Sigmoid colon (tissue), 7 donors: Measurements from ENCODE around the gene PMFBP1. TPM values are rescaled to one million over a fixed set of nuclear protein-coding genes. Genes with fewer than 3 reads are reported as not detected.

Experiments used
- DNase-seq: peaks from one replicate; pipeline ENCODE4 v3.0.0-alpha.2; 2019
- H3K27ac ChIP-seq, 4 donors: fragments of 200-600 bp; sonication (generic); one replicate each; pipeline ENCODE4 v1.5.1; 2016 to 2019; ENCODE audit warnings: mild to moderate bottlenecking in 1 of 4
- H3K27me3 ChIP-seq, 3 donors: fragments of 200-600 bp; sonication (generic); one replicate each; pipeline ENCODE4 v1.5.1; 2019; ENCODE audit warnings: mild to moderate bottlenecking in 1 of 3
- H3K36me3 ChIP-seq, 4 donors: fragments of 200-600 bp; sonication (generic); one replicate each; pipeline ENCODE4 v1.5.1; 2016 to 2019
- H3K4me1 ChIP-seq, 4 donors: fragments of 200-600 bp; sonication (generic); one replicate each; pipeline ENCODE4 v1.5.1; 2017 to 2019
- H3K4me3 ChIP-seq, 4 donors: fragments of 200-600 bp; sonication (generic); one replicate each; pipeline ENCODE4 v1.5.1; 2017 to 2019; ENCODE audit warnings: mild to moderate bottlenecking in 2 of 4, moderate library complexity in 1 of 4
- H3K9me3 ChIP-seq, 4 donors: fragments of 200-600 bp in 3 of 4; sonication (generic) in 3 of 4; one replicate each; pipeline versions ENCODE4 v1.5.1 to v1.6.1; 2013 to 2019
- CTCF ChIP-seq, 4 experiments: fragments of 450-650 bp in 3 of 4; fragments of 200-600 bp in 1 of 4; IDR thresholded peaks; one replicate each; pipeline ENCODE4 v1.5.1; 2016 to 2019; ENCODE audit warnings: antibody characterized with exemption in 4 of 4, mild to moderate bottlenecking in 3 of 4, moderate library complexity in 2 of 4
- EP300 ChIP-seq, 4 donors: sonication (generic); formaldehyde crosslinking; IDR thresholded peaks; one replicate each; pipeline ENCODE4 v1.6.1; 2017; ENCODE audit warnings: antibody characterized with exemption in 4 of 4
- POLR2A ChIP-seq, 2 donors: fragments of 450-650 bp; IDR thresholded peaks; one replicate each; pipeline ENCODE4 v1.6.1; 2016; ENCODE audit warnings: antibody characterized with exemption in 2 of 2, mild to moderate bottlenecking in 2 of 2, moderate library complexity in 2 of 2
- POLR2AphosphoS5 ChIP-seq, 4 donors: sonication (generic); formaldehyde crosslinking; IDR thresholded peaks; one replicate each; pipeline ENCODE4 v1.6.1; 2017; ENCODE audit warnings: antibody characterized with exemption in 4 of 4
- WGBS, 2 donors: extraction: QIAGEN DNeasy Blood & Tissue Kit; methylation state at CpG; one replicate each; pipeline ENCODE4 v1.1.7; 2013; 5-methylcytosine and 5-hydroxymethylcytosine counted together
- intact Hi-C: fragments of 100-400 bp; cut with DNase I; formaldehyde crosslinking; loops from one replicate; pipeline ENCODE4 v1.15.1; 2023
- polyA plus RNA-seq, 3 donors: library from polyadenylated mRNA; stranded (reverse); fragments of 200-250 nt; gene quantifications; one replicate each; pipeline ENCODE4 v1.2.3, GENCODE V29; 2013
- total RNA-seq, 4 donors: library from RNA; depleted of rRNA; stranded (reverse); fragments of >200 nt; gene quantifications; one replicate each; pipeline ENCODE4 v1.1.0, GENCODE V29; 2016
- donor health status: healthy with polysubstance abuse.
- donor health status: Bipolar disorder and iron deficiency.
- donor health status: healthy.

The PMFBP1 gene
- total and polyA plus RNA-seq, 7 donors: 0.33 to 2.5 (median 0.82) TPM; not detected in 3

DNA sequence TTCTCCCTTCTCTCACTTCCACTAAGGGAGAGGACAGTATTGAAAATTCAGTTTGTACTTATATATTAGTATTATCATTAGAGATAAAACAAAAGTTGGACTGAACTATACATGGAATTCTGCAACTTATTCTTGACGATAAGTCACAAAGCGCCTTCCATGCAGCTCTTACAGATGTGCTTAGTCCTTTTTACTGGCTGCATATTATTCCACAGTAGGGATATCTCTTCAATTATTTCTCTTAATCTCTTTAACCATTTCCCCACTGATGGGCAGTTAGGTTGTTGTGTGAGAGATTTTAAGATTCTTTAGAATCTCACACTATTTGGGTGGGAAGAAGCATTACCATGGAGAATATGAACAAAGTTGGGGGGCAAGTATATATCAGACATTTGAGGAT is 32.0 kb downstream of the PMFBP1 start:
- Histone ChIP-seq H3K4me1 (no peaks in the 10 kb centered on the region), H3K4me3 (no peak overlapping the region), H3K27me3 (no peaks in the 10 kb centered on the region), H3K9me3 (no peaks in the 10 kb centered on the region), H3K27ac (no peak overlapping the region), H3K36me3 (no peaks in the 10 kb centered on the region)
- 98% methylated on average over 2 of the region's 2 CpGs for WGBS, 2 donors
- DNase-seq: no peak
- intact Hi-C loops: no loop called here
- TF ChIP-seq CTCF (IDR thresholded peaks at IDR 0.05): no peak
- no peak for TF ChIP-seq EP300 (IDR thresholded peaks at IDR 0.05)
- TF ChIP-seq POLR2A (IDR thresholded peaks at IDR 0.05): no peak
- no peak for TF ChIP-seq POLR2AphosphoS5 (IDR thresholded peaks at IDR 0.05)

GRCh38 chr16:72138064-72138572 is 33.8 kb downstream of the PMFBP1 start:
- Histone ChIP-seq H3K27ac (no peak overlapping the region), H3K4me1 (no peaks in the 10 kb centered on the region), H3K36me3 (no peaks in the 10 kb centered on the region), H3K4me3 (no peak overlapping the region), H3K9me3 (no peaks in the 10 kb centered on the region), H3K27me3 (no peaks in the 10 kb centered on the region)
- TF ChIP-seq POLR2A (IDR thresholded peaks at IDR 0.05): no peak
- no peak for TF ChIP-seq EP300 (IDR thresholded peaks at IDR 0.05)
- no peak for TF ChIP-seq CTCF (IDR thresholded peaks at IDR 0.05)
- TF ChIP-seq POLR2AphosphoS5 (IDR thresholded peaks at IDR 0.05): no peak
- WGBS, 2 donors: 93 to 94% methylated on average over 4 of the region's 4 CpGs
- DNase-seq: no peak
- intact Hi-C loops: no loop called here

DNA sequence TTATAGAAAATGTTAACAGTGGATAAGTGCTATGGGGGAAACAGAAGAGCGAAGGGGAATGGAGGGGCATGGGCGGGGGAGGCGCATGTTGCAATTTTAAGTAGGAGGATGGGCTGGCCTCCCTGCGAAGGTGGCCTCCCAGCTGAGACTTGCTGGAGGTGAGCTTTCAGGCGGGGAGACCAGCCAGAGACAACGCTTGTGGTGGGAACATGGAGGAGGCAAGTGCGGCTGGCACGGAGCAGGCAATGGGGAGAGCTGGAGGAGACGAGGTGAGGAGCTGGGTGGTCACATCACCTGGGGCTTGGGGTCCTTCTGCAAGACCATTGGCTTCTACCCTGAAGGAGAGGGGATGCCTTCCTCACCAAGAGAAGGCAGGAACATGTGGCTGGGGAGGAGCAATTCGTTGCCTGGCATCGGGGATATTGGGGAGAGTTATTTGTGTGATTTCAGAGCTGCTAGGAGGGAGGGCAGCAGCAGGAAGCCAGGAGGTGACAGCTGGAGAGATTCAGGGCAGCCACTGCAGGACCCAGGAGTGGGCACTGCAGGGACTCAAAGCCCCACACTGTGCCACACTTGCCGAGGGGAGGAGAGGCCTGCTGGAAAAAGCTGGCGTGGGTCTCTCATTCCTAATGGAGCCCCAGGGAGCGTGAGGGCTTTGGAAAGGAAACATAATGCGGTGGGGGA is 34.4 kb downstream of the PMFBP1 start:
- TF ChIP-seq EP300 (IDR thresholded peaks at IDR 0.05) (no peak), CTCF (IDR thresholded peaks at IDR 0.05) (no peak), POLR2A (IDR thresholded peaks at IDR 0.05) (no peak), POLR2AphosphoS5 (IDR thresholded peaks at IDR 0.05) (no peak)
- H3K4me3 ChIP-seq: no peak overlapping the region
- 90 to 92% methylated on average over 15 of the region's 15 CpGs for WGBS, 2 donors
- H3K4me1 ChIP-seq: no peaks in the 10 kb centered on the region
- intact Hi-C loops: no loop called here
- H3K9me3 ChIP-seq: no peaks in the 10 kb centered on the region
- no peaks in the 10 kb centered on the region for H3K27me3 ChIP-seq
- H3K36me3 ChIP-seq: no peaks in the 10 kb centered on the region
- no peak overlapping the region for H3K27ac ChIP-seq
- no peak for DNase-seq

- no peak overlapping the region for H3K4me3 ChIP-seq
- H3K36me3 ChIP-seq: no peaks in the 10 kb centered on the region
- H3K4me1 ChIP-seq: no peaks in the 10 kb centered on the region
- no peaks in the 10 kb centered on the region for H3K9me3 ChIP-seq
- H3K27ac ChIP-seq: no peak overlapping the region
- intact Hi-C loops: no loop called here
- no peaks in the 10 kb centered on the region for H3K27me3 ChIP-seq
- DNase-seq: no peak
- TF ChIP-seq POLR2AphosphoS5 (IDR thresholded peaks at IDR 0.05): no peak
- TF ChIP-seq POLR2A (IDR thresholded peaks at IDR 0.05): no peak
- no peak for TF ChIP-seq CTCF (IDR thresholded peaks at IDR 0.05)
- no peak for TF ChIP-seq EP300 (IDR thresholded peaks at IDR 0.05)
- 97 to 98% methylated on average over 2 of the region's 2 CpGs for WGBS, 2 donors
Observed at GRCh38 chr16:72134507-72134906, 37.4 kb downstream of the PMFBP1 start.

DNA sequence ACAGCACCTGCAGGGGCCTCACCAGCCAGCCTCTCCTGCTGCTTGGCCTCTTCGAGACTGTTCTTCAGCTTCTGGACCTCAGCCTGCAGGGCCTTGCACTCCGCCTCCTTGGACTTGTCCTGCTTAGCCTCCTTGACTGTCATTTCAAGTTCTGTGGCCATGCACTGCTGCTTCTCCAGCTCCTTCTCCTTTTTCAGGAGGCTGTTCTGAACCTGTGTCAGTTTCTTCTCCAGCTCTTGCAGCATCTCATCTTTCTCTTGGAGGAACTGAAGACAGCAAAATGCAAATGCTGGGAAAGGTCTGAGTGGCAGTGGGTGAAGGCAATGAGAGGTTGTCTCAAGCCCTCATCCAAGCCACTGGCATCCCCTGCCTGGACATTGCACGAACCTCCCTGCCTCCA is 39.2 kb downstream of the PMFBP1 start:
- no peaks in the 10 kb centered on the region for H3K27me3 ChIP-seq
- TF ChIP-seq CTCF (IDR thresholded peaks at IDR 0.05): no peak
- TF ChIP-seq POLR2A (IDR thresholded peaks at IDR 0.05): no peak
- no peak for TF ChIP-seq POLR2AphosphoS5 (IDR thresholded peaks at IDR 0.05)
- TF ChIP-seq EP300 (IDR thresholded peaks at IDR 0.05): no peak
- no peak overlapping the region for H3K4me3 ChIP-seq
- H3K36me3 ChIP-seq: no peaks in the 10 kb centered on the region
- H3K4me1 ChIP-seq: no peaks in the 10 kb centered on the region
- intact Hi-C loops: no loop called here
- WGBS, 2 donors: 90 to 93% methylated on average over 3 of the region's 3 CpGs
- H3K27ac ChIP-seq: no peak overlapping the region
- H3K9me3 ChIP-seq: no peaks in the 10 kb centered on the region
- DNase-seq: no peak
